VCaP (cell line): Measurements from ENCODE around the gene UGT2A3.

Experiments used
- H3K27ac ChIP-seq: fragments of 450-650 bp; 2 replicates; pipeline ENCODE4 v1.5.1; 2017
- CTCF ChIP-seq: fragments of 450-650 bp; conservative IDR thresholded peaks from 2 replicates; pipeline ENCODE4 v1.5.1; 2017; ENCODE audit warnings: mild to moderate bottlenecking, moderate library complexity

UGT2A3 gene

GRCh38 chr4:68909385-68909784 lies 42.2 kb downstream of the UGT2A3 start:
- H3K27ac ChIP-seq, result peak overlapping the region; percentile 99
- no peak for TF ChIP-seq CTCF

- peak overlapping the region; percentile 99 for H3K27ac ChIP-seq
These were observed 43.6 kb downstream of the UGT2A3 start for GRCh38 chr4:68907788-68908700.

GRCh38 chr4:68907245-68907644 lies 44.4 kb downstream of the UGT2A3 start:
- H3K27ac ChIP-seq, result peak overlapping the region; percentile 99
- TF ChIP-seq CTCF, result no peak

More at GRCh38 chr4:68907788-68908700, 43.6 kb downstream of the UGT2A3 start:
- TF ChIP-seq CTCF, result no peak

- peak overlapping the region; percentile 99 for H3K27ac ChIP-seq
- no peak for TF ChIP-seq CTCF
These were observed 44.8 kb downstream of the UGT2A3 start for GRCh38 chr4:68906780-68907137.

GRCh38 chr4:68905939-68906779 lies 45.4 kb downstream of the UGT2A3 start:
- peak overlapping the region; percentile 99 for H3K27ac ChIP-seq
- no peak for TF ChIP-seq CTCF

- peak overlapping the region; percentile 99 for H3K27ac ChIP-seq
- no peak for TF ChIP-seq CTCF
These were observed 46.0 kb downstream of the UGT2A3 start for GRCh38 chr4:68905598-68905938.

GRCh38 chr4:68904786-68905185 lies 46.8 kb downstream of the UGT2A3 start:
- H3K27ac ChIP-seq, result peak overlapping the region; percentile 99
- TF ChIP-seq CTCF, result peak; percentile 68
